ENCODE measurements around the gene RBM10.

- TF ChIP-seq EP300 (IDR thresholded peaks at IDR 0.05) (no peak), CTCF (IDR thresholded peaks at IDR 0.05) (no peak), POLR2A (IDR thresholded peaks at IDR 0.05) (no peak), POLR2AphosphoS5 (IDR thresholded peaks at IDR 0.05) (no peak)
Measured at GRCh38 chrX:47177079-47177478, 32.1 kb downstream of the RBM10 start.

Data from gastroesophageal sphincter (tissue), 3 donors.